Endothelial cell of umbilical vein (primary cell): Measurements from ENCODE around the gene NME7.

ENCODE experiments used
- EZH2 ChIP-seq: IDR thresholded peaks from 2 replicates; pipeline ENCODE4 v1.6.1; 2012; ENCODE audit warnings: borderline replicate concordance, low read depth, mild to moderate bottlenecking, moderate library complexity, low read length, inconsistent platforms; ENCODE audit not compliant: severe bottlenecking
- JUN ChIP-seq: IDR thresholded peaks from 2 replicates; pipeline ENCODE4 v1.6.1; 2011; ENCODE audit warnings: borderline replicate concordance, low read depth; ENCODE audit not compliant: insufficient read length, insufficient read depth
- MYC ChIP-seq: IDR thresholded peaks from one replicate; pipeline ENCODE4 v1.6.1; 2011; ENCODE audit warnings: mild to moderate bottlenecking, low read depth, low read length
- POLR2A ChIP-seq: IDR thresholded peaks from 2 replicates; pipeline ENCODE4 v1.6.1; 2012; ENCODE audit warnings: low read depth, mild to moderate bottlenecking, control low read depth, low read length
- POLR2AphosphoS5 ChIP-seq: IDR thresholded peaks from 2 replicates; pipeline ENCODE4 v1.6.1; 2012; ENCODE audit warnings: low read depth, mild to moderate bottlenecking, control low read depth, low read length, moderate library complexity; ENCODE audit not compliant: insufficient read depth
- TF ChIP-seq, protein P1 (sequence below), 2 donors: IDR thresholded peaks; 1 replicate in 1 of 2; 2 replicates in 1 of 2; pipeline ENCODE4 v1.5.1; 2011; ENCODE audit warnings: low read length in 2 of 2, mild to moderate bottlenecking in 2 of 2, moderate library complexity in 2 of 2, control low read depth in 1 of 2, inconsistent platforms in 1 of 2, low read depth in 1 of 2; ENCODE audit not compliant: insufficient read depth in 1 of 2; ENCODE audit errors: extremely low read depth in 1 of 2

DNA sequence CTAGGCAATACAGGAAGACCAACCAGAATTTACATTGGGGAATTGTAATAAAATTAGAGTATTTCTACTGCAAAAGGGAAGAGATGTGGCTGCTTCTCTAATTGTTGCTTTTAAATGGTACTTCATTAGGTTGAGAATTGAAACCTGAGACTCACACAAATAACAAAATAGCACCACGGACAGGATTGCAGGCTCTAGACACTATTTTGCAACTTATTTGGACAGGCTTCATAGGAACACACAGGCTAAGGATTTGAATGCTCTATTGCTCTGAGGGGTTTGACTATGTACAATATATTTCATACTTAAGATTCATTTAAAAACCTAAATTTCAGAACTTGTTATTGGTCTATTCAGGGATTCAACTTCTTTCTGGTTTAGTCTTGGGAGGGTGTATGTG, 181.5 kb downstream of the NME7 start:
- TF ChIP-seq EZH2 (no peak), JUN (no peak), POLR2A (no peak), POLR2AphosphoS5 (no peak), MYC (no peak)
- TF ChIP-seq, protein P1, sequence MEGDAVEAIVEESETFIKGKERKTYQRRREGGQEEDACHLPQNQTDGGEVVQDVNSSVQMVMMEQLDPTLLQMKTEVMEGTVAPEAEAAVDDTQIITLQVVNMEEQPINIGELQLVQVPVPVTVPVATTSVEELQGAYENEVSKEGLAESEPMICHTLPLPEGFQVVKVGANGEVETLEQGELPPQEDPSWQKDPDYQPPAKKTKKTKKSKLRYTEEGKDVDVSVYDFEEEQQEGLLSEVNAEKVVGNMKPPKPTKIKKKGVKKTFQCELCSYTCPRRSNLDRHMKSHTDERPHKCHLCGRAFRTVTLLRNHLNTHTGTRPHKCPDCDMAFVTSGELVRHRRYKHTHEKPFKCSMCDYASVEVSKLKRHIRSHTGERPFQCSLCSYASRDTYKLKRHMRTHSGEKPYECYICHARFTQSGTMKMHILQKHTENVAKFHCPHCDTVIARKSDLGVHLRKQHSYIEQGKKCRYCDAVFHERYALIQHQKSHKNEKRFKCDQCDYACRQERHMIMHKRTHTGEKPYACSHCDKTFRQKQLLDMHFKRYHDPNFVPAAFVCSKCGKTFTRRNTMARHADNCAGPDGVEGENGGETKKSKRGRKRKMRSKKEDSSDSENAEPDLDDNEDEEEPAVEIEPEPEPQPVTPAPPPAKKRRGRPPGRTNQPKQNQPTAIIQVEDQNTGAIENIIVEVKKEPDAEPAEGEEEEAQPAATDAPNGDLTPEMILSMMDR (IDR thresholded peaks at IDR 0.05; ENCODE audit: extremely low read depth in 1 of 2, insufficient read depth in 1 of 2, low read depth in 1 of 2, low read length in 2 of 2), result no peak
